OCI-LY1 (cell line): ENCODE results near the gene GALNT2.

ENCODE experiments used
- CTCF ChIP-seq: fragments of 200-600 bp; sonication (generic), shearing (Covaris generic); IDR thresholded peaks from 2 replicates; pipeline ENCODE4 v1.5.1; 2017; ENCODE audit warnings: mild to moderate bottlenecking, antibody characterized with exemption, low read length, moderate library complexity, mixed read lengths
- EZH2 ChIP-seq: fragments of 200-600 bp; sonication (generic), shearing (Covaris generic); IDR thresholded peaks from 2 replicates; pipeline ENCODE4 v1.8.0; 2017; ENCODE audit warnings: borderline replicate concordance, mixed run types, mild to moderate bottlenecking, antibody characterized with exemption, low read length, moderate library complexity, mixed read lengths

- TF ChIP-seq CTCF (no peak), EZH2 (no peak)
These were observed 189.9 kb downstream of the GALNT2 start for GRCh38 chr1:230256896-230257295.
